Medulla oblongata (tissue), 1 donor: ENCODE results near the gene ATMIN.

Experiments used
- DNase-seq: peaks from one replicate; pipeline ENCODE4 v3.0.0-alpha.2; 2015; ENCODE audit errors: extremely low spot score

The ATMIN gene

GRCh38 chr16:81067166-81067565 is 31.5 kb downstream of the ATMIN start:
- DNase-seq, result no peak

GRCh38 chr16:81069063-81069462 is 33.4 kb downstream of the ATMIN start:
- no peak for DNase-seq

GRCh38 chr16:81070979-81071378 is 35.3 kb downstream of the ATMIN start:
- DNase-seq, result no peak

GRCh38 chr16:81071805-81072204 is 36.2 kb downstream of the ATMIN start:
- DNase-seq, result no peak

- no peak for DNase-seq
Measured at GRCh38 chr16:81073560-81074330, 38.1 kb downstream of the ATMIN start.

GRCh38 chr16:81076566-81077075 is 41.0 kb downstream of the ATMIN start:
- peak; percentile 93 for DNase-seq

GRCh38 chr16:81077076-81077940 is 41.7 kb downstream of the ATMIN start, which contains the start of gene C16orf46:
Gene C16orf46, minus strand, starts transcription at chr16:81077238. Its CDS starts 13,283 bp downstream, at chr16:81063955.
- peak; percentile 97 for DNase-seq

GRCh38 chr16:81080233-81080632 is 44.6 kb downstream of the ATMIN start:
- DNase-seq, result peak; percentile 52

- no peak for DNase-seq
Measured at GRCh38 chr16:81081014-81081413, 45.4 kb downstream of the ATMIN start.

- no peak for DNase-seq
Measured at GRCh38 chr16:81088836-81089235, 53.2 kb downstream of the ATMIN start.

- DNase-seq, result no peak
Measured at GRCh38 chr16:81094771-81095251, 59.2 kb downstream of the ATMIN start.

- DNase-seq, result no peak
Measured at GRCh38 chr16:81095653-81095952, 60.0 kb downstream of the ATMIN start.

GRCh38 chr16:81095953-81096714 is 60.5 kb downstream of the ATMIN start, which contains the start of gene GCSH:
Gene GCSH, minus strand, starts transcription at chr16:81096395. Its CDS starts 117 bp downstream, at chr16:81096278.
- peak; percentile 99 for DNase-seq

GRCh38 chr16:81096715-81097208 is 61.1 kb downstream of the ATMIN start:
- no peak for DNase-seq
